ENCODE measurements around the gene DIAPH1. TPM values are rescaled to one million over a fixed set of nuclear protein-coding genes. Genes with fewer than 3 reads are reported as not detected.

The DIAPH1 gene
- total RNA-seq, 4 donors from 2014 or later = 63.0 to 157 (median 124) TPM

GRCh38 chr5:141640698-141641097 lies 21.9 kb upstream of the DIAPH1 start:
- Histone ChIP-seq H3K4me3 (no peak overlapping the region), H3K9me3 (no peaks in the 10 kb centered on the region), H3K27me3 (no peaks in the 10 kb centered on the region), H3K4me1 (peaks cover 13 to 26% (median 14%) of the 10 kb centered on the region in 3 donors), H3K36me3 (peaks cover 0 to 61% (median 0%) of the 10 kb centered on the region in 3 donors), H3K27ac (no peak overlapping the region)
- intact Hi-C loops (cut with DNase I) = no loop called here
- WGBS, 2 donors = 87 to 90% methylated on average over 6 to 7 of the region's 9 CpGs
- TF ChIP-seq, protein P1, sequence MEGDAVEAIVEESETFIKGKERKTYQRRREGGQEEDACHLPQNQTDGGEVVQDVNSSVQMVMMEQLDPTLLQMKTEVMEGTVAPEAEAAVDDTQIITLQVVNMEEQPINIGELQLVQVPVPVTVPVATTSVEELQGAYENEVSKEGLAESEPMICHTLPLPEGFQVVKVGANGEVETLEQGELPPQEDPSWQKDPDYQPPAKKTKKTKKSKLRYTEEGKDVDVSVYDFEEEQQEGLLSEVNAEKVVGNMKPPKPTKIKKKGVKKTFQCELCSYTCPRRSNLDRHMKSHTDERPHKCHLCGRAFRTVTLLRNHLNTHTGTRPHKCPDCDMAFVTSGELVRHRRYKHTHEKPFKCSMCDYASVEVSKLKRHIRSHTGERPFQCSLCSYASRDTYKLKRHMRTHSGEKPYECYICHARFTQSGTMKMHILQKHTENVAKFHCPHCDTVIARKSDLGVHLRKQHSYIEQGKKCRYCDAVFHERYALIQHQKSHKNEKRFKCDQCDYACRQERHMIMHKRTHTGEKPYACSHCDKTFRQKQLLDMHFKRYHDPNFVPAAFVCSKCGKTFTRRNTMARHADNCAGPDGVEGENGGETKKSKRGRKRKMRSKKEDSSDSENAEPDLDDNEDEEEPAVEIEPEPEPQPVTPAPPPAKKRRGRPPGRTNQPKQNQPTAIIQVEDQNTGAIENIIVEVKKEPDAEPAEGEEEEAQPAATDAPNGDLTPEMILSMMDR (IDR thresholded peaks at IDR 0.05) = no peak
- TF ChIP-seq POLR2A (IDR thresholded peaks at IDR 0.05) = no peak
- no peak for DNase-seq

DNA sequence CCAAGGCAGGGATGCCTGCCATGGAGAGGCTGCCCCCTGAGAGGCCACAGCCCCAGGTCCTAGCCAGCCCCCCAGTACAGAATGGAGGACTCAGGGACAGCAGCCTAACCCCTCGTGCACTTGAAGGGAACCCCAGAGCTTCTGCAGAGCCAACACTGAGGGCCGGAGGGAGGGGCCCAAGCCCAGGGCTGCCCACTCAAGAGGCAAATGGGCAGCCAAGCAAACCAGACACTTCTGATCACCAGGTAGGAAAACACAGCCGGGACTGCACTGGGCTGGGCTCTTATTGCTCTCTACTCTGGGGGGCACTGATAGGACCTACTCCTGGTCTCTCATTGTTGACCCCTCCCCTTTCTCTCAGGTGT lies 21.2 kb upstream of the DIAPH1 start:
- peaks cover 20 to 33% (median 21%) of the 10 kb centered on the region in 3 donors for H3K4me1 ChIP-seq
- intact Hi-C loops (cut with DNase I) = no loop called here
- TF ChIP-seq, protein P1 (IDR thresholded peaks at IDR 0.05) = no peak
- TF ChIP-seq POLR2A (IDR thresholded peaks at IDR 0.05) = no peak
- no peaks in the 10 kb centered on the region for H3K9me3 ChIP-seq
- H3K4me3 ChIP-seq = no peak overlapping the region
- 80% methylated on average over 1 of the region's 3 CpGs; no CpG with 5 or more reads in 1 of the 2 donors for WGBS, 2 donors
- no peaks in the 10 kb centered on the region for H3K27me3 ChIP-seq
- no peak for DNase-seq
- no peak overlapping the region for H3K27ac ChIP-seq
- peaks cover 0 to 54% (median 0%) of the 10 kb centered on the region in 3 donors for H3K36me3 ChIP-seq

DNA sequence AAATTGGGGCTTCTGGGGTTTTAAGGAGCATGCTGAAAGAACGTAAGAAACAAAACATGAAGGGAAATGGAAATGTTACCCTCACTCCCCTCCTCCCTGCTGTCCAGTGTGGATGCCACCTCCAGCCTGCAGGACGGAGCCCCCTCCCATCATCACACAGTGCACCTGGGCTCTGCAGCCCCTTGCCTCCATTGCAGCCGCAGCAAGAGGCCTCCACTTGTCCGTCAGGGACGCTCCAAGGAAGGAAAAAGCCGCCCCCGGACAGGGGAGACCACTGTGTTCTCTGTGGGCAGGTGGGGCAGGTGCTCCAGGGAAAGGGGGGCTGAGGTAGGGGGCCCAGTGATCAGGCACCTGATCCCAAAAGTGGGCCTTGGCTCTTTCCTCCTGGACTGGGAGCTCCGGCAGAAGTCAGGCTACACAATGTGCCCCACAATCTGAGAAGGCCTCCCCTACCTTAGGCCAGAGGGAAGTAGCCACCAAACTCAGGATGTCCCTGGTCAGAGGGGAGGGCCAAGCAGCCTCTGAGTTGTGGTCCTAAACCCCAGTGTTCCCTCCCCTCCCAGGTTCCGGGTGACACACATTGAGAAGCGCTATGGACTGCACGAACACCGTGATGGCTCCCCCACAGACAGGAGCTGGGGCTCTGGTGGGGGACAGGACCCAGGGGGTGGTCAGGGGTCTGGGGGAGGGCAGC lies 20.7 kb upstream of the DIAPH1 start:
- 85 to 91% methylated on average over 4 to 11 of the region's 12 CpGs for WGBS, 2 donors
- Histone ChIP-seq H3K9me3 (no peaks in the 10 kb centered on the region), H3K4me1 (peaks cover 25 to 38% (median 26%) of the 10 kb centered on the region in 3 donors), H3K4me3 (no peak overlapping the region), H3K27me3 (no peaks in the 10 kb centered on the region), H3K27ac (no peak overlapping the region), H3K36me3 (peaks cover 0 to 52% (median 0%) of the 10 kb centered on the region in 3 donors)
- TF ChIP-seq, protein P1 (IDR thresholded peaks at IDR 0.05) = no peak
- no peak for TF ChIP-seq POLR2A (IDR thresholded peaks at IDR 0.05)
- no peak for DNase-seq
- intact Hi-C loops (cut with DNase I) = no loop called here

GRCh38 chr5:141638771-141639170 lies 20.0 kb upstream of the DIAPH1 start:
- no peak overlapping the region for H3K4me3 ChIP-seq
- no peaks in the 10 kb centered on the region for H3K27me3 ChIP-seq
- WGBS, 2 donors = 69 to 75% methylated on average over 2 of the region's 2 CpGs
- no peaks in the 10 kb centered on the region for H3K9me3 ChIP-seq
- no peak for TF ChIP-seq POLR2A (IDR thresholded peaks at IDR 0.05)
- TF ChIP-seq, protein P1 (IDR thresholded peaks at IDR 0.05) = no peak
- intact Hi-C loops (cut with DNase I) = no loop called here
- peaks cover 26 to 46% (median 27%) of the 10 kb centered on the region in 3 donors for H3K4me1 ChIP-seq
- DNase-seq = no peak
- peaks cover 0 to 48% (median 0%) of the 10 kb centered on the region in 3 donors for H3K36me3 ChIP-seq
- H3K27ac ChIP-seq = no peak overlapping the region

- H3K4me1 ChIP-seq = peaks cover 26 to 46% (median 27%) of the 10 kb centered on the region in 3 donors
- peak; percentile 30 for DNase-seq
- H3K4me3 ChIP-seq = peak overlapping the region; percentile 77 to 94 (median 88)
- intact Hi-C loops (cut with DNase I) = no loop called here
- peak overlapping the region; percentile 70 to 93 (median 88) for H3K27ac ChIP-seq
- 7 to 9% methylated on average over 13 to 25 of the region's 40 CpGs for WGBS, 2 donors
- H3K27me3 ChIP-seq = no peaks in the 10 kb centered on the region
- H3K9me3 ChIP-seq = no peaks in the 10 kb centered on the region
- TF ChIP-seq POLR2A (IDR thresholded peaks at IDR 0.05) = no peak
- TF ChIP-seq, protein P1 (IDR thresholded peaks at IDR 0.05) = peak in 5 of 6 experiments; percentile 15 to 45 (median 21)
- peaks cover 0 to 40% (median 0%) of the 10 kb centered on the region in 3 donors for H3K36me3 ChIP-seq
Measured at GRCh38 chr5:141637767-141638419, 19.1 kb upstream of the DIAPH1 start.
